ENCODE results near the gene CNNM4.

CNNM4 gene

GRCh38 chr2:96838345-96839292 is 77.9 kb downstream of the CNNM4 start:
- no peak for DNase-seq

DNA sequence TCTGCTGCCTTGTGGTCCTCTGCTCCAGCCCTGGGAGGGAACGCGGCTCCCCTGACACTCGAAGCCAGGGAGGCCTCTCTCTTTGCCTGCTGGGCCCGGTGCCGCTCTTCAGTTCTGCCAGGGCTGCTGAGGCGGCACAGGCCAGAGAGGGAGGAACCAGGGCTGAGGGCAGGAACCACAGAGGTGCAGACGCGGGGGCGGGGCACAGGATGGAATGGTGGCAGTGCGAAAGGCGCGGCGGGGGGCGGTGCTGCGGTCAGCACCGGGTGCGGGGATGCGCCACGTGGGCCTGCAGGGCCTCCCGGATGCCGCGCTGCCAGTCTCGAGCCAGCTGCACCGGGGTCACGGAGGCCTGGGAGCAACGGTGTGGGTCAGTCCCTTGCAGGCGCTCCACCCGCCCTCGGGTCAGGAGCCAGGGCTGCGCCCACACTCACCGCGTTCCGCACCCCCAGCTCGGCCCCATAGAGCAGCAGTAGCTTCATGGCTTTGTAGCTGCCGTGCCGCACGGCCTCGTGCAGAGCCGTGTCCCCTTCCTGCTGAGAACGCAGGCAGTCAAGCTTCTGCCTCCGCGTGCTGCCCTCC is 78.7 kb downstream of the CNNM4 start:
- DNase-seq = no peak

- no peak for DNase-seq
Observed at GRCh38 chr2:96839875-96840850, 79.5 kb downstream of the CNNM4 start.

DNA sequence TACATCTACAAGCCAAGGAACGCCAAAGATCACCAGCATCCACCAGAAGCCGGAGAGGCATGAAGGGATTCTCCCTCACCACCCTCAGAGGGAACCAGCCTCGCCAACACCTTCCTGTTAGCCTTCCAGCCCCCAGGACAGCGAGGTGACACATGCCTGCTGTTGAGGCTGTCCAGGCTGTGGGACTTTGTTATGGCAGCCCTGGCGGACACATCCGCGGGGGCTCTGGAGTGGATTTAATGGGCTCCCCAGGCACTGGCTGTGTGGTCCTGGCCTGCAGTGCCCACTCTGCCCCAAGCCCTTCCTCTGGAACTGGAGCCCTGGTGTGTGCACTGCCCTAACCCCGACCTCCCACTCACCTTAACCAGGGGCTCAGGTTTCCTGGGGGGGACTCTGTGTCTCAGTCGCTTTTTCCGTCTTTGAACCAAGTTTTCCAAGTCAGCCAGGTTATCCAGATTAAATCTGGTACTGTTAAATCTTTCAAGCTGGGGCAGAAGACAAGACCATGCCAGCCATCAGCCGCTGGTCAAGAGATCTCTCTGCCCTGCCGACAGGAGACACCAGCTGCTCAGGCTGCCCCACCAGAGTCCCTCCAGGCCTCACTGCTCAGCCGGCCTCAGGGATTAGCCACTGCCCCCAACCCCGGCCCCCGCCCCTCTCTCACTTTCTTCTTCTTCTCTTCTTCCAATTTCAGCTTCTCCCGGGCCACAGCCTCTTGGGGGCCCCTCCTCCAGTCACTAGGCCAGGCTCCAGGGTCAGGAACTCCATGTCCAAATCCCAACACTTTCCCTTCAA is 81.2 kb downstream of the CNNM4 start:
- no peak for DNase-seq

GRCh38 chr2:96842600-96842999 is 81.9 kb downstream of the CNNM4 start:
- DNase-seq = no peak

GRCh38 chr2:96843538-96844268 is 83.0 kb downstream of the CNNM4 start, which contains the start of gene ANKRD23:
TSS of gene ANKRD23 (minus strand) at chr2:96844021. CDS start at chr2:96843992, 29 bp downstream.
- no peak for DNase-seq

- no peak for DNase-seq
Observed at GRCh38 chr2:96844405-96844808, 83.7 kb downstream of the CNNM4 start.

GRCh38 chr2:96846825-96847224 is 86.1 kb downstream of the CNNM4 start:
- DNase-seq = no peak

DNA sequence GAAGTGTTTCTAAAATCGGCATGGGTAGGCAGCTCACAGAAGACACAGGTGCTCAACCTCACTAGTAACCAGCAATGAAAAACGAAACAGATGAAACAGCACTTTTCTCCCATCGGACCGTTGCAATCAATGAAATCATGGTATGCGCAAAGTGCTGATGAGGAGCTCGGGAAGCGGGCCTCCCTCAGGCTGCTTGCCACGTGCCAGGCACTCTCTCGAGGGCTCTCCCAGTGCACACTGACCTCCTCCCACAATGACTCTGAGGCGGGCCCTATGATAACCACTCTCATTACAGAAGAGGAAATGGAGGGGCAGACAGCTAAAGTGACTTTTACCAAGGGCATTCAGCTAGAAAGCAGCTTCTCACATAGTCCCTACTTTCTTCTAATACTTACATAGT is 86.9 kb downstream of the CNNM4 start:
- DNase-seq = no peak

- no peak for DNase-seq
Observed at GRCh38 chr2:96848264-96848663, 87.6 kb downstream of the CNNM4 start.

GRCh38 chr2:96852667-96853066 is 92.0 kb downstream of the CNNM4 start:
- no peak for DNase-seq

DNA sequence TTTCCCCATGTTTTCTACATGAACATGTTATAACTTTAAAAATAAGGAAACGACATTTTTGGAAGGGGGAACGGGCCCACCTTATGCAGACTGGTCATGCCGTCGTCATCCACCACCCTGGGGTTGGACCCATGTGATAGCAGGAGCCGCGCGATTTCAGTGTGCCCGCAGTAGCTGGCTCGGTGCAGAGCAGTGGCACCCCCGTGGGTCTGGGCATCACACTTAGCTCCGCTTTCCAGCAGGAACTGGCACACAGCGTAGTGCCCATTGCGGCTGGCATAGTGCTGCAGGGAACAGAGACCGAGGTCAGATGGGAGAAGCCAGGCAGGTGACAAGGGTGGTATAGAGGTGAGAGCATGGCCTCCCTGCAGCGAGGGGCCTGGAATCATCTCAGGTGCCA is 92.6 kb downstream of the CNNM4 start:
- DNase-seq = no peak

DNA sequence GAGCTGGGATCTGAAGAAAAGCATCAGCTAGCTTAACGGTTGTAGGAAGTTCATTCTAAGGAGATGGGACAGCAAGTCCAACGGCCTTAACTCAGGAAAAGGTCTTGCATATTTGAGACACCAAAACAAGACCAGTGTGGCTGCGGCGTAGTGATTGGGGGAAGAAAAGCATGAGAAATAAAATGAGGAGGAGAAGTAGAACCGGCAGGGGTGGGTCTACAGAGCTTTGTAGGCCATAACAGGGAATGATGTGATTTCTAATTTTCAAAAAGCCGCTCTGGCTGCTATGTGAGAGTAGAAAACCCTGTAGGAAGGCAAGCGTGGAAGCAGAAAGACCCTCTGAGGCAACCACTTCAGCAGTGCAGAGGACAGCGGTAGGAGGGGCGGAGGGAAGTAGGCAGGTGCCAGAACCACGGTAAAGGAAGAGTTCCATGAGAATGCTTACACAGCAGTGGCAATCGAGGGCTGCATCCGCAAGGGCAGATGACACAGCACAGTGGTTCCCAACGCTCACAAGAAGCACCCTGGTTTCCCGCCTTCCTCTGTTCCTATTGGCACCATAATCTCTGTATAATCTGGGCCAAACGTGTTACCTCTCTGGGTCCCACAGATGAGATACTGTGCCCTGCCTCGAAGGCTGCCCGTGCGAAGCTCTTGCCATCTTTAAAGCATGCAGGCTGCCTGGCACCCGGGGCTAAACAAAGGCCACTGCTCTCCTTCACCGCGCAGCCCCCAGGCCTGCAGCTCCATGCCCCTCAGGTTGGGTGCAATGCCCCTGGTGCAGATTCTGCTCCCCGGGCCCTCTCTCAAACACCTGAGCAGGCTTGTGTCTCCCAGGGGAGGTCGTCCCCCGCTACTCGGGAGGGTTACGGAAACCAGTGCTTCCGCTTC is 96.3 kb downstream of the CNNM4 start:
- DNase-seq = no peak

DNA sequence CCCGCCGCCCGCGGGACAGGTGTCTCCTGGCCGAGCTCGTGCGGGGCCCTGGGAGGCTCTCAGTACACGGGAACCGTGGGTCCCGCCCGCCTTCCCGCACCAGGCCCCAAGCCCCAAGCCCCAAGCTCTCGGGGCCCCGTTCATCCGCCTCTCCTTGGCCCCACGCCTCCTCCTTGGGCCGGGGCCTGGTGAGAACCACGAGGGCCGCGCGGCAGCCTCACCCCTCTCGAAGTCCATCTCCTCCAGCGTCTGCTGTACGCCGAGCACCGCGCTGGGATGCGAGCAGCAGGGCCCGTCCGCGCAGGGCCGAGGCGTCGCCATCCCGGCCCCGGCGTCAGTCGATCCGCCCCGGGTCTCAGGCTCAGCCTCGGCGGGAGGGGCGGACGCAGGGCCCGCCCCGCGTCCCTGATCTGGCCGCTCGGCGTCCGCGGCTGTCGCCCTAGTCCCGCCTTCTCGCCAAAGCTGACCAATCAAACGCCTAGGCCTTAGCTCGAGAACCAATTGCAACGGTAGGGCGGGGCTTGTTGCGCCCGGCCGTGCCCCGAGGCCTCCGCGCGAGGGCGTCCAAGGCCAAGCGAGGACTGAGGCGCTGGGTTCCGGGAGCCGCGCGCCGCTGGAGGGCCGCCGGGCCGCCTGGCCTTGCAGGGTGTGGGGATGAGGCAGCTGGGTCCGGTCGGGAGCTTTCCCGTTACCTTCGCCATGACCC is 97.1 kb downstream of the CNNM4 start, which contains the start of gene ANKRD39:
Gene ANKRD39, minus strand, starts transcription at position 350 of the 706 bp plus-strand sequence. Its CDS starts 29 bp downstream, at position 321.
- peak; percentile 97 for DNase-seq

DNA sequence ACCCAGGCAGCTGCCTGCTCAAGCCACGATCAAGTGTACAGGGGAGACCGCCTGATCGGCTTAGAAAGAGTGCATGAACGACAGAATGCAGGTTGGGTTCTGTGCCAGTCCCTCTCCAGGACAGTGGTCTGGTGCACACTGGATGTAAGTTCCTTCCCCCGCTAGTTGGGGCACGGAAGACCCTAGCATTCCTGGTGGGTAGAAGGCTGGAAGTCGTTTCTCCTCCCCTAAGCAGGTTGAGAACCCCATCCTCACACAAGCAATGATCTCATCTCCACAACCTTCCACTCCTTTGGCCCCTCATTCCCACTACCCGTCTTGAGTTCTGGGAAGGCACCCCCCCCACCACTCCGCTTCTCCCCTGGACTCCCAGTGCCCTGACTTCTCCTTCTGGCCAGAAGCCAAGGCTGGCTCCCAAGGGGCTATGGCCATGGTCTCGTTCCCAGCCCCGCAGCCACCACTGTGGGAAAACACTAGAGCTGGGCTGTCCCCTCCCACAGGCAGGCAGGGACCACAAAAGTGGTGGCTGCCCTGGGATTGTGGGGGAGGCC is 98.5 kb downstream of the CNNM4 start:
- DNase-seq = no peak

DNA sequence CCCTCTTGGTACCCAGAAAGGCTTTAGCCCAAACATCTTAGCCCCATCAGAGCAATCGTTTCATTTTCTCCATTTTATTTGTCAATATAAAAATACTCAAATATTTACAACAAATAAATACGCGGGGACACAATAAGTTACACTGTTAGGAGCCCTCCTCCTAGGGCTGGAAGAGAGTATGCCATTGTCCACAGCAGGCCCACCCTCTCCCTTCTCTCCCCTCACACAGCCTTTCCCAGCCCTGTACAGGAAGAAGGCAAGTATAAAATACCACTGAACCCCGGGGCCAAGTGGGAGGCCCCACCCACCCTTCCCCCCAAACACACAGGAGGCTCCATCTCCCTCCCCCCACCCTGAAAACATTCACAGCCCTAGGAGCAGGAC is 99.0 kb downstream of the CNNM4 start:
- no peak for DNase-seq

DNA sequence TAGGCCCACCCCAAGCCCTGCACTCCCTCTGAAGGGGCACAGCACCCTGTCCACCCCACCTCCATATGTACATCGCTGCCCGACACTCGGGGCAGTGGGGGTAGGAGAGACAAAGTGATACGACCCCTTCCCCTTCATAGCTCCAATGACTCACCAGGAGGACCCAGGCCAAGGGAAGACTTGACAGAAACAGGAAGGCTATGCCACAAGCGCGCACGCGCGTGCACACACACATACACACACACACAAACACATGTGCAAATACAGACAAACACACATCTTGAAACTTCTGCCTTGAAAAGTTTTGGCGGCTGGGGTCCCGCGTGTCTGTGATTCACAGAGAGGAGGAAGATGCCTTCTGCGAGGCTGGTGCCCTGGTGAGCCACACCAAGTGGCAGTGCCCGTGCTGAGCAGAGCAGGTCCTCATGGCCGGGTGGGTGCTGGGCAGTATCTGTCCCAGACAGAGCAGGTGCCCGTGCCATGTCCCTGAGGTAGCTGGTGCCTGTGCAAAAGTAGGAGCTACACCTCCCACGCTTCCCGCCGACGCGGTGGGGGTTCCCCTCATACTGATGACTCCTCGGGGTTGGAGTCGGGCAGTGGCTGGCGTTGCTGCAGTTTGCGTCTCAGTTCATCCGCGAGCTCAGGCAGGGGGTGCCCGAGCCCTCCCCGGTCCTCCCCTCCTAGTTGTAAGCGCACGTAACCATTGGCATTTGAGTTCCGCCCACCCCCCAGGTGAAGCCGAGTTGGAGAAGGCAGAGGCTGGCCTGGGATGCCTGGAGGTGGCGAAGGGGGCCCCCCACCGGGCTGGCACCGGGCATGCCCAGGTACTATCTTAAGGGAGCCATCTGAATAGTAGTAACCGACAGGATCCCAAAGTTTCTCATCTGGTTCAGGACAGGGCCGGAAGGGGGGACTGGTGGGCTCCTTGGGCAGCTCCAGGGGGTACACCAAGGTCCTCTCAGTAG is 99.6 kb downstream of the CNNM4 start:
- DNase-seq = no peak

DNA sequence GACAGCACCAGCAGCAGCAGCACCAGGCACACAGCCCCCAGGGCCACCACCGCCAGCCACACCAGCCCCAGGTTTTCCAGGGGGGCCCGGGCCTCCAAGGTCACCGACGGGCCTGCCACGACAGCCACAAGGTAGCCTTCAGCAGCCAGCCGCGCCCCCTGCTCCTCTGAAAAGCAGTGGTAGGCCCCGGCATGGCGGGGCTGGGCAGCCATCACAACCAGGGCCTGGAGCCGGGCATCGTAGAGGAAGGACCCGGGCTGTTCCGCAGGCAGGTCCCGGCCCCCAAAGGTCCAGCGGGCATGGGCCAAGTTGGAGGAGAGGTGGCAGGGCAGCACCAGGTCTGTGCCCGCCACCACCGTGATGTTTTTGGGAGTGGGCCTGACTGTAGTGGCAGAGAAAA is 100.4 kb downstream of the CNNM4 start:
- no peak for DNase-seq

Data from NCI-H774 (cell line).